ENCODE results near the gene PLEKHB1.

PLEKHB1 gene

GRCh38 chr11:73680687-73681086, 34.3 kb downstream of the PLEKHB1 start:
- no peak for DNase-seq (ENCODE audit: low spot score)

- no peak for DNase-seq (ENCODE audit: low spot score)
Measured at GRCh38 chr11:73693899-73694525, 47.6 kb downstream of the PLEKHB1 start.

GRCh38 chr11:73705053-73705452, 58.7 kb downstream of the PLEKHB1 start:
- DNase-seq (ENCODE audit: low spot score): no peak

GRCh38 chr11:73710964-73711363, 64.6 kb downstream of the PLEKHB1 start:
- no peak for DNase-seq (ENCODE audit: low spot score)
